GM10847 (cell line): ENCODE data around the gene SEMA6D.

Source experiments
- POLR2A ChIP-seq: IDR thresholded peaks from 2 replicates; pipeline ENCODE4 v1.6.1; 2011; ENCODE audit not compliant: insufficient read length; ENCODE audit errors: extremely low read depth

Gene SEMA6D

GRCh38 chr15:47820057-47820746 lies 102.9 kb downstream of the SEMA6D start:
- no peak for TF ChIP-seq POLR2A

- no peak for TF ChIP-seq POLR2A
These were observed 103.5 kb downstream of the SEMA6D start for GRCh38 chr15:47820747-47821319.

GRCh38 chr15:47822048-47822447 lies 104.7 kb downstream of the SEMA6D start:
- no peak for TF ChIP-seq POLR2A
